GM19452 (cell line): ENCODE results near the gene SLC16A3.
"Not testable (repeated sequence)": the region's sequence is repeated elsewhere in the genome, so short reads cannot be mapped to it uniquely, and the experiment has no call there.

Experiments used
- ATAC-seq: cut with Tn5 transposase; IDR thresholded peaks from one replicate; pipeline ENCODE4 v1.9.1; 2021; ENCODE audit not compliant: unreplicated experiment

The SLC16A3 gene

GRCh38 chr17:82203920-82204319 is 24.9 kb upstream of the SLC16A3 start:
- no peak for ATAC-seq

- ATAC-seq = no peak
Measured at GRCh38 chr17:82204831-82205719, 23.8 kb upstream of the SLC16A3 start.

DNA sequence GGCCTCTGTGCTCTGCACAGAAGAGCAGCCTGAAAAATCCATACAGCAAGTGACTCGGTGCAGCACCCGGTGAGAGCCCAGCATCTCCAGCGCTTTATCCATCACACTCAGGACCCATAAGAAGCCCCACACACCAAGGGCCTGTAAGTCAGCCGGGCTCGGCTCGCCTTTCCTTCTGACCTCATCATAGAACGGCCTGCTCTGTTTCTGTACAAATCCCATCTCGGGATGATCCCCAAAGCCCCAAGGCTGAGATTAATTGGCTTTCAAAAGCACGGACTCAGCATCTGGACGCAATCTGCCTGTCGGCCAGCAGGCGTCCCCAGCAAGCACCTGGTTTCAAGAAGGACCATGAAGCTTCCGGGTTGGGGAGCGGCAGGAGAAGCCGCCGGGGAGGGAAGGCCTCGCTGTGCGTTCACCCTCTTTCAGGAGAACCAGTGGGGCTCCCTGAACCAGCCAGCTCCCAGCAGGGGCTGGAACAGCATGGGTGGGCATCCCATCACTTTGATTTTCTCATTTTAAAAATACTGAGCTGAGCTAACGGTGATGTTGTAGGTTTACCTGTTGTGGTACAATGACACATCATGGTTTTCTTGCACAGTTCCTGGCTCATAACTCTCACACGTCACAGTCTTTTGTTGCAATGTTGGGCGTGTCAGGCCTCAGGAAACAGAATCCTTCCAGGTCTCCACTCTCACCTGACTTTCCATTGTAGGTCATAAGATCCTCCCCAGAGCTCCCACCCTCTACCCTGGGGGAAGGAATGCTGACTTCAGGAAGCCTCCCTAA is 22.9 kb upstream of the SLC16A3 start:
- ATAC-seq = no peak

DNA sequence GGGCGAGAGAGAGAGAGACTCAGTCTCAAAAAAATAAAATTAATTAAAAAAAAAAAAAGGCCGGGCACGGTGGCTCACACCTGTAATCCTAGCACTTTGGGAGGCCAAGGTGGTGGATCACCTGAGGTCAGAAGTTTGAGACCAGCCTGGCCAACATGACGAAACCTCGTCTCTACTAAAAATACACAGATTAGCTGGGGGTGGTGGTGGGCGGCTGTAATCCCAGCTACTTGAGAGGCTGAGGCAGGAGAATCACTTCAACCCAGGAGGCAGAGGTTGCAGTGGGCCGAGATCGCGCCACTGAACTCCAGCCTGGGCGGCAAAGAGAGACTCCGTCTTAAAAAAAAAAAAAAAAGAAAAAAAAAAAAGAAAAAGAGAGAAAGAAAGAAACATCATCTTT is 18.2 kb upstream of the SLC16A3 start:
- not testable (repeated sequence) for ATAC-seq

DNA sequence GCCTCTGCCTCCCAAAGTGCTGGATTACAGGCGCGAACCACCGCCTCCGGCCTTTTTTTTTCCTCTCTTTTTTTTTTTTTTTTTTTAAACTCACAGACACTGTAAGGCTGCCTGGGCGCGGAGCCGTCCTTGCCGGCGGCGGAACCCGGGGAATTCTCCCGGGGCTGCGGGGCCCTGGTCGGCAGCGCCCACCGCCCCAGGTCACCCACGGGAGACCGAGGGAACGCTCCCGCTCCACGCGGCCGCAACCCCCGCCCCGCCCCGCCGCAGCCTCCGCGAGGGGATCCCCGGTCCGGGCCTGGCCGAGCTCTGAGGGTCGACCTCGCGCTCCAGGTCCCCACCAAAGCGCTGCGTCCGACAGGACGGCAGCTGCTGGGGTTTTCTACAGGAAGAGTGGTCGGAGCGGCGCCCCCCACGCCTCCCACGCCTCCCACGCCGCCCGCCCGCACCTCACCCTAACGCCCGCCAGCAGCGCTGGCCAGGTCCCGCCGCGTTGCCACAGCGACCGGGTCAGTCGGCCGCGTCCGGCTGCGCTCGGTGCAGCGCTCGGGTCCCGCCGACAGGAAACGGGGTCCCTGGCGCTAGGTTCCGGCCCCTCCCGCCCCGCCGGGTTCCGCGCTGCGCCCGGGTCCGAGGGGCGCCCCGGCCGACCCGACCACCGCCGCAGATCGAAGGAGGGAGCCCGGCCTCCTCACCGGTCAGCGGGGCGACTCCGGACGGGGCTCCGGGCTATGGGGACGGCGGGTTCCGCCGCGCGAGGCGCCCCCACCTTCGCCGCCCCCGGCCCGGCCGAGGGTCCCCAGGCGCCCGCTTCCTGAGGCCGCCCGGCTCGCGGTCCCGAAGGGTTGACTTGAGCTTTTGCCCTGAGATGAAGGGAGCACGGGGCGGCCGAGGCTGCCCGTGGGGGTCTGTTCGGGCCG is 16.3 kb upstream of the SLC16A3 start, which contains the start of gene CCDC57:
CCDC57 (minus strand) TSS at position 512 of the 920 bp plus-strand sequence. CDS start 10,898 bp downstream, outside the sequence.
- peak; percentile 52 for ATAC-seq

DNA sequence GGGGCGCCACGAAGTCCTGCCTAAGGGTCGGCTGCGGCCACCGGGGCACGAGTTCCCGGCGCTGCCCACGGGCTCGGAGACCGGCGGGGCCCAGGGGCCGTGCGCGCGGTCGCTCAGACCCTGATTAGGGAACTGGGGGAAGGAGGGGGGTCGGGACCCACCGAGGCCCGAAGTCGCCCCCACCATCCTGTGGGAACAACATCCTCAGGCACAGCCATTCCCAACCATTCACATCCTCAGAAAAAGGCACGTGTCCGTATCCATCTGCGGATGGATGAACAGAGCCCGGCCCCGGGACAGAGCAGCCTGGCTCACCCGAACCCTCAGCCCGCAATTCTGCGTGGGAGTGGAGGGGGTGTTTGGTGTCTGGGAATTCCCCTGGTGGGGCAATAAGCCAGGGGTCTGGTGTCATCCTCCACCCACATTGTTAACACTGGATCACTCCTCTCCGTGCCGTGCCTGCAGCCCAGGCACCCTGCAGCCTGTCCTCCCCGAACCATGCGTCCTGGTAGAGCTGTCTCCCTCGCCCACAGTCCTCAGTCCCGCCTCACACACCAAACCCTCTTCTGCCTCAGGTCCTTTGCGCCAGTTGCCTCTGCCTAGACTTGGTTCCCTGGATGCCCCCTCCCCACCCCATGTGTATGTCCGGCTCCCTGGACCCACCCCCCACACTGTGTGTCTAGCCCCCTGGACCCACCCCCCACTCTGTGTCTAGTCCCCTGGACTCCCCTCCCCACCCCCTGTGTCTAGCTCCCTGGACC is 15.4 kb upstream of the SLC16A3 start:
- ATAC-seq = peak; percentile 4

GRCh38 chr17:82214012-82214628 is 14.7 kb upstream of the SLC16A3 start:
- ATAC-seq = no peak

- ATAC-seq = no peak
Measured at GRCh38 chr17:82215095-82215971, 13.5 kb upstream of the SLC16A3 start.

DNA sequence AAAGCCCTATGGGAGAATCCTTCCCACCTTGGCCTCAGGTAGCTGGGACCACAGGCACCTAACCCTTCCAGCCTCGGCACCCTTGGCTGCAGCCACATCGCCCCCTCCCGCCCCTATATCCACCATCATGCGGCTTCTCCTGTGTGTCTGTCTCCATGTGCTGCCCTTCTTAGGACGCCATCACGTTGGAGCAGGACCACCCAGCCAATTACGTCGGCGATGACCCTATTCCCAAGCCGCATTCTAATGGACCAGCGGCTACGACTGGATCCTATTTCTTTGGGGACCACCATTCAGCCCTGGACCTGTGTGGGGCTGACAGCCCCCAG is 12.9 kb upstream of the SLC16A3 start:
- ATAC-seq = no peak

GRCh38 chr17:82216301-82217119 is 12.3 kb upstream of the SLC16A3 start:
- ATAC-seq = peak; percentile 45

- no peak for ATAC-seq
Measured at GRCh38 chr17:82217120-82217529, 11.7 kb upstream of the SLC16A3 start.

DNA sequence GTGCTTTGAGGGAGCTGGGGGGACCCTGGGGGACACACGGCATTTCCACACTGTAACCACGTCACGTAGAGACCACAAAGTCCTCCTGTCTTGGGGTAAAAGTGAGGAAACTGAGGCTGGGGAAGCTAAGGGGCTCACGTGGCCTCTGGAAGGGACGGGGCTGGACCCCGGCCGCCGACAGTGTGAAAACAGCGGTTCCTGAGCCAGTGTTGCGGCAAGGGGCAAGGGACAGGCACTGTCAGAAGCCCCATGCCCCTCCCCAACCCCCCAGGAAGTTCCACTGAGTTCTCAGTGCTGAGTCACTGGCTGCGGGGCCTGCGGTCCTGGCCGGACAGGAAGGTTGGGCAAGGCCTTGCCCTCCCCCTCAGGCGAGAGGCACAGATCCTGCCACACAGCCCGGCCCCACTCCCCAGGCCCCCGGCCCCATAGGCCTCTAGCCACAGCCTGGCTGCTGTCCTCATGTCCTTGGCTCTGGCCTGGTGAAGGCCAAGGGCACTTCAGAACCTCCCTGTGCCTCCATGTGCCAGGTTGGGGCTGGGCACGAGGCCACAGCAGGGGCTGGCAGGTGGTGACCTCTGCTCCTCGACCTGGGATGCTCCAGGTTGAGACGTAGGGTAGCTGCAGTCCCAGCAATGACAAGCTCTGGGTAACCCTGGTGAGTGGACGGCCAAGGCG is 11.2 kb upstream of the SLC16A3 start:
- ATAC-seq = no peak

GRCh38 chr17:82218349-82219075 is 10.3 kb upstream of the SLC16A3 start:
- ATAC-seq = no peak

- ATAC-seq = no peak
Measured at GRCh38 chr17:82219083-82219482, 9.8 kb upstream of the SLC16A3 start.

DNA sequence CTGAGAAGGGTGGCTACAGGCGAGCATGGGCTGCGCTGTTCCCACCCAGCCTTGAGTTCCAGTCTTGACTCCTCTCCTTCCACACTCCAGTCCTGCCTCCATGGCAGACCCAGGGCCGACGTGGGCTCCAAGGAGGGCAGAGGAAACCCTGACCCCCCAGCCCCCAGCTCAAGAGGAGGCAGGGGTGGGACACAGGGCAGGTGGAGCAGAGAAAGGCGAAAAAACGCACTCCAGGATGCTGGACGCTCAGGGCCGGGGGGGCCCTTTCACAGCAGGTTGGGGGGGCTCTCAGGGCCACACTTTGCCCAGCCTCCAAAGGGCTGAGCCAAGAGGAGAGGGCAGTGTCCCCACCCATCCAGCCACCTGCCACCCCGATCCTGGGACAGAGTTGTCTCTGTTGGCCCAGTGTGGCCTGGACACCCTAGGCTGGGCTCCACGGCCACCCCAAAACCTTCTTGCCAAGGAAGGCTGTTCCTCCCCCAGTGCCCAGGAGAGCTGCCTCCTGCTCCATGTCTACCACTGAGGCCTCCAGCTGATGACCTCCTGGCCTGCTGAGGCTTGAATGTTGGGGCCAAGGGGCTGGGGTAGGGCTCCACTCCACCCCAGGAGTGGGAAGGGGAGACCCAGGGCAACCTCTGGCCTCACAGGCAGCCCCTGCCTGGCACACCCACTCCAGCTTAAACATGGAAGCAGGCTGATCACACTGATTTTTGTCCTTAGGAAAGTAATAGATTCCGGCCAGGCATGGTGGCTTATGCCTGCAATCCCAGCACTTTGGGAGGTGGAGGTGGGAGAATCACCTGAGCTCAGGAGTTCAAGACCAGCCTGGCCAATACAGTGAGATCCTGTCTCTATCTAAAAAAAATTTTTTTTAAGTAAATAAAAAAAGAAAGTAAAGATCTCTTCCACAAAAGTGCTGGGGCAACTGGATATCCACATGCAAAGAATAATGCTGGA is 8.8 kb upstream of the SLC16A3 start:
- ATAC-seq = no peak
